OCI-LY3 (cell line): ENCODE results near the gene ELOVL2.

Experiments used
- H2AFZ ChIP-seq: fragments of 200-600, 300-600 bp; shearing (Covaris generic); 2 replicates; pipeline ENCODE4 v1.6.0; 2014; ENCODE audit warnings: antibody characterized with exemption, low read depth, low read length
- H3K27ac ChIP-seq: fragments of 200-600, 300-600 bp; sonication (generic); 2 replicates; pipeline ENCODE4 v1.5.1; 2014; ENCODE audit warnings: mild to moderate bottlenecking, low read length, moderate library complexity, mixed read lengths
- H3K27me3 ChIP-seq: fragments of 200-600, 300-600 bp; sonication (generic); 2 replicates; pipeline ENCODE4 v1.6.1; 2014; ENCODE audit warnings: low read depth, low read length, mixed read lengths
- H3K36me3 ChIP-seq: fragments of 200-600, 300-600 bp; sonication (generic); replicated peaks from 2 replicates; pipeline ENCODE3; 2014; ENCODE audit warnings: low read depth, low read length, mixed read lengths
- H3K4me1 ChIP-seq: fragments of 300-600, 200-600 bp; sonication (generic); 2 replicates; pipeline ENCODE4 v1.6.1; 2014; ENCODE audit warnings: low read length, mixed read lengths
- H3K4me2 ChIP-seq: fragments of 200-600, 300-600 bp; sonication (generic); 2 replicates; pipeline ENCODE4 v1.6.1; 2014; ENCODE audit warnings: low read length, mixed read lengths
- H3K4me3 ChIP-seq: fragments of 300-600, 200-600 bp; sonication (generic); 2 replicates; pipeline ENCODE4 v1.5.1; 2014; ENCODE audit warnings: antibody characterized with exemption, mild to moderate bottlenecking, low read length, moderate library complexity
- H3K79me2 ChIP-seq: fragments of 300-600, 200-600 bp; shearing (Covaris generic); 2 replicates; pipeline ENCODE4 v1.6.1; 2014; ENCODE audit warnings: mild to moderate bottlenecking, low read length, mixed read lengths
- H3K9ac ChIP-seq: fragments of 300-600, 200-600 bp; shearing (Covaris generic); 2 replicates; pipeline ENCODE4 v1.6.0; 2014; ENCODE audit warnings: mild to moderate bottlenecking, low read length, moderate library complexity
- H3K9me3 ChIP-seq: fragments of 200-600, 300-600 bp; shearing (Covaris generic); 2 replicates; pipeline ENCODE4 v1.6.1; 2014; ENCODE audit warnings: low read length, mixed read lengths; ENCODE audit not compliant: insufficient read depth
- H4K20me1 ChIP-seq: fragments of 200-600, 300-600 bp; sonication (generic); 2 replicates; pipeline ENCODE4 v1.6.1; 2016; ENCODE audit warnings: low read length, mixed read lengths; ENCODE audit not compliant: insufficient read depth
- EZH2phosphoT487 ChIP-seq: fragments of 200-600 bp; shearing (Covaris generic); IDR thresholded peaks from 2 replicates; pipeline ENCODE4 v1.6.1; 2018; ENCODE audit warnings: antibody characterized with exemption, mixed run types, low read depth
- TF ChIP-seq, protein P1 (sequence below): fragments of 200-600, 300-600 bp; sonication (generic); IDR thresholded peaks from 2 replicates; pipeline ENCODE4 v1.5.1; 2014; ENCODE audit warnings: antibody characterized with exemption, low read length, low read depth

The ELOVL2 gene

DNA sequence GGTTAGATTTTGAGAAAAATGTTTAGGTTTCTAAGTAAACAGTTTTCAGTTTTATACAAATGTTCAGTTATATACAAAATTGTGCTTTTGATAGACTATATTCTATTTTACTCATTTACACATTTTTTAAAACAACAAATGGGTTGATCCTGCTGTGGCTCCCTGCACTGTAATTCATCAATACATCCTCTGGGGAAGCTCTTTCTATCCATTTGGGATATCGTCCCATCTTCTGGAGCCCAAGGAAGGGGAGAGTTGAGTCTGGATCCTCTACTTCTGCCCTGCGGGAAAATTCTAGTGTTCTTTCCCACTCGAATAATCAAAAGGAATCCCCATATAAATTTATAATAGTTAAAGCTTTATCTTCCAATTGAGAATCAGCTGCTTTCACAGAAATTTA is 82.3 kb downstream of the ELOVL2 start:
- Histone ChIP-seq H3K4me2 (no peak overlapping the region), H3K4me1 (peaks cover 20% of the 10 kb centered on the region), H4K20me1 (no peaks in the 10 kb centered on the region), H3K9ac (no peak overlapping the region), H3K27me3 (no peaks in the 10 kb centered on the region), H3K27ac (no peak overlapping the region), H2AFZ (no peak overlapping the region), H3K79me2 (no peaks in the 10 kb centered on the region), H3K4me3 (no peak overlapping the region), H3K9me3 (no peaks in the 10 kb centered on the region; the same call in 1 of the 2 replicates), H3K36me3 (no peaks in the 10 kb centered on the region)
- TF ChIP-seq, protein P1, sequence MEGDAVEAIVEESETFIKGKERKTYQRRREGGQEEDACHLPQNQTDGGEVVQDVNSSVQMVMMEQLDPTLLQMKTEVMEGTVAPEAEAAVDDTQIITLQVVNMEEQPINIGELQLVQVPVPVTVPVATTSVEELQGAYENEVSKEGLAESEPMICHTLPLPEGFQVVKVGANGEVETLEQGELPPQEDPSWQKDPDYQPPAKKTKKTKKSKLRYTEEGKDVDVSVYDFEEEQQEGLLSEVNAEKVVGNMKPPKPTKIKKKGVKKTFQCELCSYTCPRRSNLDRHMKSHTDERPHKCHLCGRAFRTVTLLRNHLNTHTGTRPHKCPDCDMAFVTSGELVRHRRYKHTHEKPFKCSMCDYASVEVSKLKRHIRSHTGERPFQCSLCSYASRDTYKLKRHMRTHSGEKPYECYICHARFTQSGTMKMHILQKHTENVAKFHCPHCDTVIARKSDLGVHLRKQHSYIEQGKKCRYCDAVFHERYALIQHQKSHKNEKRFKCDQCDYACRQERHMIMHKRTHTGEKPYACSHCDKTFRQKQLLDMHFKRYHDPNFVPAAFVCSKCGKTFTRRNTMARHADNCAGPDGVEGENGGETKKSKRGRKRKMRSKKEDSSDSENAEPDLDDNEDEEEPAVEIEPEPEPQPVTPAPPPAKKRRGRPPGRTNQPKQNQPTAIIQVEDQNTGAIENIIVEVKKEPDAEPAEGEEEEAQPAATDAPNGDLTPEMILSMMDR: no peak
- TF ChIP-seq EZH2phosphoT487: no peak

DNA sequence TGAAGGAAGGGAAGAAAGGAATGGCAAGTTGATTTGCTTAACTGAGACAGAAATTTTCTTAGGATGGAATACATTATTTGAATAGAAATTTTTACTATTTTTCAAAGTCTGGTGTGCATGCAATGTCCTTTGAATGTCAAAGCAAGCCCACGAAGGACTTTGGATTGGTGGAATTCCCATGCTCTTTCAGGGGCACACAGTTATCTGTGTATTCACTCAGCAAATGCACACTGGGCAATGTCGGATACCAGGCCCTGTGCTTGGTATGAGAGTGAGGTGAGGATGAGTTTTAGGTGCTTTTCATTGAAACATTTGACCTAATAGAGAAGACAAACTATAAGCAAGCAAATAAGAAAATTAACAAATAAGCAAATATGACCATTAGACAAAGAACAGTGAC is 83.9 kb downstream of the ELOVL2 start:
- H3K27me3 ChIP-seq: no peaks in the 10 kb centered on the region
- no peak overlapping the region for H3K9ac ChIP-seq
- H3K27ac ChIP-seq: no peak overlapping the region
- no peaks in the 10 kb centered on the region for H3K36me3 ChIP-seq
- H2AFZ ChIP-seq: no peak overlapping the region
- H3K79me2 ChIP-seq: no peaks in the 10 kb centered on the region
- H3K4me3 ChIP-seq: no peak overlapping the region
- H3K9me3 ChIP-seq: no peaks in the 10 kb centered on the region
- H3K4me2 ChIP-seq: no peak overlapping the region
- no peaks in the 10 kb centered on the region for H4K20me1 ChIP-seq
- H3K4me1 ChIP-seq: peaks cover 20% of the 10 kb centered on the region
- TF ChIP-seq, protein P1: no peak
- no peak for TF ChIP-seq EZH2phosphoT487

DNA sequence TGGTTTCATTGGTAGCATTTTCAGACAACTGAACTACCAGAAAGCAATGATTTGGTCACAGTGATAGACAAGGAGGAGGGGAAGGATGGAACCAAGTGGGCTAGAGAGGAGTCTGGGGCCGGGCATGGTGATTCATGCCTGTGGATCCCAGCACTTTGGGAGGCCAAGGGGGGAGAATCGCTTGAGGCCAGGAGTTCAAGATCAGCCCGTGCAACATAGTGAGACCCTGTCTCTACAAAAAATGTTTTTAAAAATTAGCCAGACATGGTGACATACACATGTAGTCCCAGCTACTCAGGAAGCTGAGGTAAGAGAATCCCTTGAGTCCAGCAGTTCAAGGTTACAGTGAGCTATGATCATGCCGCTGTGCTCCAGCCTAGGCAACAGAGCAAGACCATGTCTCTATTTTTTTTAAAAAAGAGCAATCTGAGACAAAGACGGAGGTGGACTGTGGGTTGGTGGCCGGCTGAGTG is 86.7 kb downstream of the ELOVL2 start:
- H3K9ac ChIP-seq: no peak overlapping the region
- no peak overlapping the region for H2AFZ ChIP-seq
- no peaks in the 10 kb centered on the region for H3K9me3 ChIP-seq

DNA sequence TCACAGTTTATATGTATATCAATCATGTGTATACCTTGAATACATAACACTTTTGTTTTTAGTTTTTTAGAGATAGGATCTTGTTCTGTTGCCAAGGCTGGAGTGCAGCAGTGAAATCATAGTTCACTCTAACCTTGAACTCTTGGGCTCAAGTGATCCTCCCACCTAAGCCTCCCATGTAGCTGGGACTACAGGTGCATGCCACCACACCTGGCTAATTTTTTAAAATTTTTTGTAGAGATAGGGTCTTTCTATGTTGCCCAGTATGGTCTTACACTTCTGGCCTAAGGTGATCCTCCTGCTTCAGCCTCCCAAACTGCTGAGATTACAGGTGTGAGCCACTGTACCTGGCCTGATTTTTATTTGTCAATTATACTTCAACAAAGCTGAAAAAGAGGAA is 87.3 kb downstream of the ELOVL2 start:
- Histone ChIP-seq H3K27ac (no peak overlapping the region), H3K4me1 (no peaks in the 10 kb centered on the region), H3K79me2 (no peaks in the 10 kb centered on the region), H3K27me3 (no peaks in the 10 kb centered on the region), H4K20me1 (no peaks in the 10 kb centered on the region), H3K4me2 (no peak overlapping the region), H3K4me3 (no peak overlapping the region), H3K9me3 (no peaks in the 10 kb centered on the region), H3K36me3 (no peaks in the 10 kb centered on the region), H2AFZ (no peak overlapping the region), H3K9ac (no peak overlapping the region)
- TF ChIP-seq, protein P1: no peak
- TF ChIP-seq EZH2phosphoT487: no peak

More for the DNA sequence above, 86.7 kb downstream of the ELOVL2 start:
- Histone ChIP-seq H3K4me2 (no peak overlapping the region), H3K79me2 (no peaks in the 10 kb centered on the region), H3K4me1 (peaks cover 4% of the 10 kb centered on the region), H3K27ac (no peak overlapping the region), H3K36me3 (no peaks in the 10 kb centered on the region), H3K4me3 (no peak overlapping the region), H4K20me1 (no peaks in the 10 kb centered on the region), H3K27me3 (no peaks in the 10 kb centered on the region)
- TF ChIP-seq, protein P1: no peak
- TF ChIP-seq EZH2phosphoT487: no peak
